ENCODE measurements around the gene MAP4K3.

MAP4K3 gene

GRCh38 chr2:39443009-39443408, 5.9 kb upstream of the MAP4K3 start:
- no peak for DNase-seq

GRCh38 chr2:39437522-39438296, 624 bp upstream of the MAP4K3 start:
- DNase-seq, result no peak

GRCh38 chr2:39435741-39436591, 1.1 kb downstream of the MAP4K3 start:
- DNase-seq, result no peak

GRCh38 chr2:39435234-39435633, 1.9 kb downstream of the MAP4K3 start:
- DNase-seq, result no peak

GRCh38 chr2:39434233-39434897, 2.7 kb downstream of the MAP4K3 start:
- DNase-seq, result no peak

GRCh38 chr2:39433586-39434195, 3.4 kb downstream of the MAP4K3 start:
- no peak for DNase-seq

- DNase-seq, result no peak
Observed at GRCh38 chr2:39432701-39433100, 4.4 kb downstream of the MAP4K3 start.

- no peak for DNase-seq
Observed at GRCh38 chr2:39431592-39432316, 5.3 kb downstream of the MAP4K3 start.

- DNase-seq, result no peak
Observed at GRCh38 chr2:39429746-39430145, 7.3 kb downstream of the MAP4K3 start.

- no peak for DNase-seq
Observed at GRCh38 chr2:39424951-39425350, 12.1 kb downstream of the MAP4K3 start.

- DNase-seq, result no peak
Observed at GRCh38 chr2:39422700-39423099, 14.4 kb downstream of the MAP4K3 start.

- no peak for DNase-seq
Observed at GRCh38 chr2:39421354-39421753, 15.7 kb downstream of the MAP4K3 start.

- DNase-seq, result no peak
Observed at GRCh38 chr2:39419282-39420223, 17.5 kb downstream of the MAP4K3 start.

- DNase-seq, result no peak
Observed at GRCh38 chr2:39418491-39418890, 18.6 kb downstream of the MAP4K3 start.

- DNase-seq, result no peak
Observed at GRCh38 chr2:39416140-39416539, 20.9 kb downstream of the MAP4K3 start.

- DNase-seq, result no peak
Observed at GRCh38 chr2:39413063-39413737, 23.9 kb downstream of the MAP4K3 start.

GRCh38 chr2:39411181-39411944, 25.7 kb downstream of the MAP4K3 start:
- DNase-seq, result peak; percentile 54

- no peak for DNase-seq
Observed at GRCh38 chr2:39409697-39410389, 27.2 kb downstream of the MAP4K3 start.
